Measurements from ENCODE around the gene CDK2AP2.

CDK2AP2 gene

DNA sequence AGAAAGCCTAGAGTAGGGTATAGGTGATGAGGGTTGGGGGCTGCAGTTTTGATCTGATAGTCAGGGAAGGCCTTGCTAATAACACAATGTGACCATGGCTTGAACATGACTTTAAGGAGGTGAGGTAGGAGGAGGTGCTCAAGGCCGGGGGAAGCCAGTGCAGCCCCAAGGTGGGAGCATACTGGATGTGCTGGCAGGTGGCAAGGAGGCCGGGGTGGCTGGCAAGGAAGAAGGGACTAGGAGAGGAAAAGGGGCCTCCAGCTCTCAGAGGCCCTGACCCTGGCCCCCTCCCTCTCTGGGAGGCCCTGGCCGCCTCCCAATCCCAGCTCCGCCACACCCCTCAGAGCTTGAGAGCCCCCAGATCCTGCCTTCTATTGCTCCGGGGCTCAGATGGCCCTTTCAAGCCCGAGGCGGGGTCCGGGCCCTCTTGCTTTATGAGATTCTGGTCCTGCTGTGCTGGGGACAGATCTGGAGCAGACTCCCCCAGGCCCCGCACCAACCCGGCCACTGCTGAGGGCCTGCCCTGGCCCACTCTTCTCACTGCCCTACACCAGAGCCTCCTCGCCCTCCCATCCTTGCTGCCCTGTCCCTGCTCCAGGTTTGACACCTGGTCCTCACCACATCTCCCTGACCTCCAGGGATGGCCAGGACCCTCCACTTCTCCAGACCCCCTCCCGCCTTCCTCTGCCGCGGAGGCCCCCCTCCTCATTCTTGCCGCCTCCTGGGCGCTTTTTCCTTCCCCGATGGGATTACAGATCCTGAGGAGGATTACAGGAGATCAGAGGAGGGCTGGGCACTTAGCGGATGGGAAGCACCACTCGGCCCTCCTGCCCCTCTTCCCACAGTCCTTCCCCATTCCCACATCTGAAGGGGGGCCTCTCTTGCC is 4.6 kb downstream of the CDK2AP2 start:
- no peak for DNase-seq

DNA sequence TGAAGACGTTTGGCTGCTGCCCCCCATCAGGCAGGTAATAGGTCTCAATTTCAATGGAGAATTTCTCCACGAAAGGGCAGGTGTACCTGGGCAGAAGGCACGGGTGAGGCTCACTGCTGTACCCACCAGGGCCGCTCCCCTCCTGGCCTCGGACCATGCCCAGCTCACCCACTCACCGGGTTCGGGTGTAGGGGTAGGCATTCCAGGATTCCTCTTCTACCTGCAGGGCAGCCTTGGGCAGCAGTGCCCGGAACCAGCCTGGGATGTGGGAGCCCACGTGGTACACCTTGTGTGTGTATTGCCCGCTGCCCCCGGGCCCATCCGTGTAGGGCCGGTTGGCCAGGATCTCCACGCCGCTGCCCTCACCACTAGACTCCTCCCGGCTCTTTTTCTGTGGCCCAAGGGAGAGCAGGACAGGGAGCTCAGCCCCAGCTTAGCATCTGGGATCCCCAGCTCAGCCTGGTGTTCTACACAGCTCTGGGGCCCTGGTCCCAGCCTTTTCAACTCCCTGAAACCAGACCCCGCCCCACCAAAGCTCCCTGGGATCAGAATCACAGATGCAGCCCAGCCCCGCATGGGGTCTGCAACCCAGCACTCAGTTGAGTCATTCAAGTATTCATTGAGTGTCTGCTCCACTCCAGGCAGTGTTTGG is 5.5 kb downstream of the CDK2AP2 start:
- no peak for DNase-seq

DNA sequence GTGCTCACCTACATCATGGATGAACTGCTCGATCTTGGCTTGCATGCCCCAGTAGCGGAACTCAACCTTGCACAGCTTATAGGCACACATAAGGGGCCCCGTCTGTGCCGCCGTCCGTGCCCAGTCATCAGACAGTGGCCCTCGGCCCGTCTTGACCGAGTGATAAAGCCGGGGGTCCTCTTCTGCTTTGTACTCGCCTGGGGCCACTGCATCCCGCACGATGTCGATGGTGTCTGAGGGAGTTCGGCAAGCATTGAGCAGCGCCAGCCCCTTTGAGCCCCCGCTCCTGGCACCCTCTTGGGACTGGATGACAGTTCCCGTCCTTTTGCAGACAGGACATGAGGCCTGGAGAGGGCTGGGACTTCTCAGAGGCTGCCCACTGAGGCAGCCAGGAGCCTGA is 6.1 kb downstream of the CDK2AP2 start:
- no peak for DNase-seq

DNA sequence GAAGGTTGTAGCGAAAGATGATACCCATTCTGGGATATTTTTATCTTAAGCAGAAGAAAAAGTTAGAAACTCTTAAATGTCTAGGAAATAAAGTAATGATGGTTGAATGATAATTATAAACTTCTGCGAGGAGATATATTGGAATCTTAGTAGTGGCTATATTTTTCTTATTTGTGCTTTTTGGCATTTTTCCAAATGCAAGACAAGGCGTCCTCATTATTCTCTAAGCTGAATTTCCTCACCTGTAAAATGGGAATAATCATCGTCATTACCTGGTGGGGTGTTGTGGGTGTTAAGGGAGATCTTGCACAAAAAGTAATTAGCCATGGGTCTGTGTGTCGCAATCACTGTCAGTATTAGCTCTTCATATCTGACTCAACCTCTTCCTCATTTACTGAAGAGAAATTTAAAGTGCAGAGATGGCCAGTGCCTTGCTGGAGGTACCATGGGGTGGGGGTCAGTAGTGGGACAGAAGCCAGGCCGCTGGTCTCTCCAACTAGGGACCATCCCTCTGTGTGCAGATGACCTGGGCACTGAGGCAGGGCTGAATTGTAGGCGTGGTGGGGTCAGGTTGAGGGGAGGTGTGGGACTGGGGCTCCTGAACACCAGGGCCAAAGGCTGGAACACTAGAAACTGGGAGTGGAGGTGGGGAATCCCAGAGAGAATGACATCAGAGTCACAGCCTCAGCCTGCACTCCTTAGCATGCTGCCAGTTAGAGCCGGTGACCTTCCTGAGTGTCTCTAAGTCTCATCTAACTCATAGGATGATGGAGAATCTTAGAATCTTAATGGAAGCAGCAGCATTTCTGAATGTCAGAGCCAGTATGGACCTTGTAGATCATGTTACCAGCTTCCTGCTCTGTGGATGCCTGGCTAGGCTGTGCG is 6.9 kb downstream of the CDK2AP2 start:
- DNase-seq: no peak

DNA sequence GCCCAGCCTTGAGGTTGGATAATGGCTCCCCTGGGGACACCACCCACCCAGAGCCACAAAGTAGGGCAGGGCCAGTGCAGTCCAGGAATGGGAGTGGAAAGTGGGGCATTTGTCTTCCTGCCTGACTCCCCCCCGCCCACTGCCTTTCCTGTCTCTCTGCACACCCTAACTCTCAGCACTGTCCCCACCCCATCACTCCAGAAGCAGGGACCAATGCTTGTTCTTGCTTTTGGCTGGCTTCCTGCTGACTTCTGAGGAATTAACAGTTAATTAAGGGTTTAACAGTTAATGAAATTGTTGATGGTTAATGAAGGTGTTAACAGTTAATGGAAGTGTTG is 7.5 kb downstream of the CDK2AP2 start:
- no peak for DNase-seq

DNA sequence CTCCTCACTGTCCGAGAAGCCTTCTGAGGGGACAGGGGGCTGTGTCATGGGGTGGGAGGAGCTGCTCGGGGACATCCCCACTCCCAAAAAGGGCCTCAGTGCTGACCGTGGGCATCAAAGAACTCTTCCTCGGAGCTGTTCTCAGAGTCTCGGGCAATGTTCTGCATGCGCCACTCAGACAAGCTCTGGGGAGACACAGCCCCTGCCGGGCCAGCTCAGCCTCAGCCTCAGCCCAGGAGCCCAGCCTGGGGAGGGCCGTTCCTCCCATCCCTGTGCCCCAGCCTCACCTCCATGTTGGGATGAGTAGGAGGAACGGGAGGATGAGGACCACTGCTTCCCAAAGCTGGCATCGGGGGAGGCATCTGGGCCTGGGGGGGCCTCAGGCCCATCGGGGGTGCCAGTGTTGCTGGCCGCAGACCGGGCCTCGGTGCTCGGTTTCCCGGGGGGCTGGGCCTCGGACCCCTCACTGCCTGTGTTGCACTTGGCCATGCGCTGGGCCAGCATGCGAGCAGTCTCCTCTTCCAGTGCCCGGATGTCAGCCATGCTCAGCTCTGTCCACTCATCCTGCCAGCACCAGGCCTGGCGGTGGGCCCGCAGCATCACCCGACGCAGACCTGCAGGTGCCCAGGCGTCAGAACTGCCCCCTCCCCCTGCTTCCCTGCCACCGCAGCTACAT is 8.0 kb downstream of the CDK2AP2 start:
- no peak for DNase-seq

DNA sequence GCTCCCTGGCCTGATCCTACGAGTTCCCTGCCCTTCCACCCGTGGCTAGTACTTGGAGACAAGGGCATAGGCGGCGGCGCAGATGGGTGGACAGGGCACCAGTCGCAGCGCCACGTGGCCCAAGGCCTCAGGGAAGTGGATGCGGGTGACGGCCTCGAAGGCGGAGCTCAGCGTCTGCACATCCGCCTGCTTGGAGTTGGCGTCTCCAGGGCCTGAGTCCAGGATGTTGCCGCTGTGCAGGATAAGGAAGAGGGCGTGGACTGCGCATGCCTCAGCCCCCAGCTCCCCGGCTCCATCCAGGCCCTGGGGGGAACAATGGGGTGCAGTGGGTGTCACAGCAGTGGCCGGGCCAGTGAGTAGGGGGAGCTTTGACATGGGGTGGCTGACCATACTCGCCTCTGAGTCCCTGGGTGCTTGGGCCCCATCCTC is 9.4 kb downstream of the CDK2AP2 start:
- no peak for DNase-seq

DNA sequence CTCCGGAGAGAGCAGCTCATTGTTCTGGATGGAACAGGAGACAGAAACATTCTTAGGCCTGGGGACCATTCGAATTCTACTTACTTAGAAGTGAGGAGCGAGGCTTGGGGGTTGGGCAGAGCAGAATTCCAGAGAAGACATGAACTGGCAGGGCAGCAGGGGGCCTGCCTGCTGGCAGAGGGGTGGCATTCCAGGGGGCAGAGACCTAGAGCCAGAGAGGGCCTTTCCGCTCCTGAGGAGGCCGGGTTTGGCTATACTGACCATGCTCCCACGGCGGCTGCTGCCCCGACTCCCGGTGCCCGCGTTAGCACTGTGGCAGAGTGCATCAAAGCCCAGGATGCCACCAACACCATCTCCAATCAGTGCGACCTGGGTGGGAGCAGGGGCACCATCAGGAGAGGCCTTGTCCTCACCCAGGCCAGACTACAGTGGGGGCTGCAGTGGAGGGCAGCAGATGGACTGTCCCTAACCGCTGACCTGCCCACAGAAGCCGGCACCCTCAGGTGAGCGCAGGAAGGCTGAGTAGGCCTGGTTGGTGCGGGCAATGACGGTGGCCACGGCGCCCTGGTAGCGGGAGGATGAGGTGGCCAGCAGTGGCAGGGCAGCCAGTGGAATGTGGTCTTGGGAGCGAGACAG is 10.2 kb downstream of the CDK2AP2 start:
- no peak for DNase-seq

DNA sequence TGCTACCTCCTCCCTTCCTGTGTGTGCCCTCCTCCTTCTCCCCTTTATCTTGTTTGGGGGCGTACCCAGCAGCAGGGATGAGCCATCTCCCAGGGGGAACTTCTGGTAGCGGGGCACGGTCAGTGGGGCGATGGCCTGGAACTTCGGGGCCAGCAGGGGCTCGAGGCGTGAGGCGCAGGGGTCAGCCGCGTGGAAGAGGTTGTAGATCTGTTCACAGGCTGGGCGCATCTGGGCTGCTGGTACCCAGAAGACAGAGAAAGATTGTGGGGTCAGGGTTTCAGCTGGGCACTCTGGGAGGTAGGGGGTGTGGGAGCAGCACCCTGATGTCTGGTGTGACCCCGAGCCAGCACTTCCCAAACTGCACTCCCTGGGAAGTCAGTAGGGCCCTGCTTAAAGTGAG is 11.8 kb downstream of the CDK2AP2 start:
- no peak for DNase-seq

DNA sequence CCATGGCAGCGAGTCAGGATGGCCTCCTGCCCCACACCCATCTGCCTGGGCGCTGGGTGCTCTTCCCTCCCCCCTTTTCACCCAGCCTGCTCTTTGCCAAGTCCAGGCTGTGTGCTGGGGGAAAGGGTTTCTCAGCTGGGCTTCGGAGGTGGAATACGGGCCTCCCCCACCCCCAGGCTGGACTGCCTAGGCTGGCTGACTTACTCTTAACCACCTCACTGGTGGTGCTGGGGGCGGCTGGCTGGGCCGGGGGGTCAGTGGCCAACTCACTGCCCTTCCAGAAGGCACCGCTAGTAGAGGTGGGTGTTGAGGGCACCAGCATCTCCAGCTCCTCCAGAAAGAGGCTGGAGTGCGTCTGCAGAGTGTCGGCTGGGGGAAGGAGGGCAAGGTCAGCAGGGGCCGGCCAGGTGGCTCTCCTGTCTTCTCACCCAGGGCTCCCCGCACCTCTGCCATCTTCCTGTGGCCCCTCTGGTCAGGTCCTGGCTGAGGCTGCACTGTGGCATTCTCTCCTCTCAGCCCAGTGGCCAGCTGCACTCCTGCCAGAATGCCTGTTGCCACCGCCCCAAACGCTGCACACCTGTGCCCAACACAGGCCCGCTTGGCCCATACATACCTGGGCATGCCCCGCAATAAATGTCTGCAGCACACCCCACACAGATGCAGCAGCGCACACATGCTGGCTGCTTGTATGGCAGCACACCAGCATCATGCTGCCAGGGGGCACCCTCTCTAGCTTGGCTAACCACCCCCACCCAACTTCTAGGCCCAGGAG is 12.5 kb downstream of the CDK2AP2 start:
- no peak for DNase-seq

DNA sequence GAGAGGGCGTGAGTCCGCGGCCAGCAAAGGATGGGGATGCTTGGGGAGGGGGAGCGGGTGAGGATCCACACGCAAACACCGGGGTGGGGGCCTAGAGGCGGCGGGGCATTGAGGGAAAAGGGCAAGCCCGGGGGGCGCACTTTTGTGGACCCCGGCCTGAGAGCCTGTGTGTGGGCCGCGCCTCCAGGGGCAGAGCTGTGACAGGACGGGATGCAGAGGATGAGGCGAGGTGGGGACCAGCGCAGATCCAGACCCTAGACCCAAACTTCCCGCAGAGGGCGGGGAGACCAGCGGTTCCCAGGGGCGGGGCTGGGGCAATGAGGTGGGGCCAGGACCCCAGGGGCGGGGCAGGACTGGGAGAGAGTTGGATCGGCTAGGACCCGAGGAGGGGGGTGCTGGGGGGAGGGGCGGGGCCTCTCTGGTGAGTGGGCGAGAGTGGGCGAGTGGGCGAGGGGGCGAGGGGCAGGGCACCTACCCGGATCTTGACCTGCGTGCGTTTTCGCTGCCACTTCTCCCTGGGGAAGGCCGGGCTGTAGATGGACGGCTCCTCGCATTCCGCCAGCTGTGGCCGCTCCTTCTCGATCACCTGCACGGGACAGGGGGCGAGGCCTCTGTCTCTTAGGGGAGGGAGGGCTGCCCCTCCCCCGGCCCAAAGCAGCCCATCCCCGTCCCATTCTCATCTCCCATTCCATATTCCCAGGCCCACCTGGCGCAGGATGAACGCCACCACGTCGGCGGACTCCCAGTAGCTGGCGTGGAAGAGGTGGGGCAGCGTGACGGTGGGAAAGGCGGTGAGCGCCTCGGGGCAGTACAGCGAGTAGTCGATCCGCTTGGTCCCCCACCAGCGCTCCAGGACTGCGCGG is 13.4 kb downstream of the CDK2AP2 start:
- DNase-seq: no peak

DNA sequence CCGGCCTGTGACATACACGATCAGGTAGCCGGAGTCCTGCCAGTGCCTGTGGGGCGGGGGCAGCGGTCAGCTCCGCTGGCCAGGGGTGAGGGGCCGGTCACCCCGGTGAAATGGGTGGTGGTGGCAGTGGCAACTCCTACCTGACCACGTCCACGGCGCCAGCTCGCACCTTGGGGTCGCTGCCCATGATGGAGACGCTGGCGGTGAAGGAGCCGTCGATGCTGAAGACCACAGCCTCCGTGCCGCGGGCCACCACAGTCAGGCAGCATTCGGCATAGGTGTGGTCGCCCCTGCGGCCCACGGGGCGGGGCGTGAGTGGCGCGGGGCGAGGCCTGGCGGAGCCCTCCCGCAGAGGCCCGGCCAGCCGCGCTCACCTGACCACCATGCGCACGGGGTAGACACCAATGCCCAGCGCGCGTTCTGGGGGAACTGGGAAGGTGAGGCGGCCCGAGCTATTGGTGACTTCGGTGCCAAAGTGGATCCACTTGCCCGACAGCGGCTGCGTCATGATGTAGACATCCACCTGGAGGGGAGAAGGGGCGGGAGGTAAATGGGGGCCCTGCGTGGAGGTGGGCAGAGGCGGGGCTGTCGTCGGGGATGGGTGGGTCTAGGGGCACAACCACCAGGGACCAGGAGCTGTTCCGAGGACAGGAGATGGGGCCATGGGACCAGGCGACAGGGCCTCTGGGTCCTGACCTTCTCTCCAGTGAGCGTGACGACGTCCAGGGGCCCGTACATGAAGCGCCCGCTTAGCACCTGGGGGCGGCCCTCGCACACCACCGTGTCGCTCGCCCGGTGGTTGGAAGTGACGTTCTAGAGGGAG is 14.2 kb downstream of the CDK2AP2 start:
- DNase-seq: no peak

DNA sequence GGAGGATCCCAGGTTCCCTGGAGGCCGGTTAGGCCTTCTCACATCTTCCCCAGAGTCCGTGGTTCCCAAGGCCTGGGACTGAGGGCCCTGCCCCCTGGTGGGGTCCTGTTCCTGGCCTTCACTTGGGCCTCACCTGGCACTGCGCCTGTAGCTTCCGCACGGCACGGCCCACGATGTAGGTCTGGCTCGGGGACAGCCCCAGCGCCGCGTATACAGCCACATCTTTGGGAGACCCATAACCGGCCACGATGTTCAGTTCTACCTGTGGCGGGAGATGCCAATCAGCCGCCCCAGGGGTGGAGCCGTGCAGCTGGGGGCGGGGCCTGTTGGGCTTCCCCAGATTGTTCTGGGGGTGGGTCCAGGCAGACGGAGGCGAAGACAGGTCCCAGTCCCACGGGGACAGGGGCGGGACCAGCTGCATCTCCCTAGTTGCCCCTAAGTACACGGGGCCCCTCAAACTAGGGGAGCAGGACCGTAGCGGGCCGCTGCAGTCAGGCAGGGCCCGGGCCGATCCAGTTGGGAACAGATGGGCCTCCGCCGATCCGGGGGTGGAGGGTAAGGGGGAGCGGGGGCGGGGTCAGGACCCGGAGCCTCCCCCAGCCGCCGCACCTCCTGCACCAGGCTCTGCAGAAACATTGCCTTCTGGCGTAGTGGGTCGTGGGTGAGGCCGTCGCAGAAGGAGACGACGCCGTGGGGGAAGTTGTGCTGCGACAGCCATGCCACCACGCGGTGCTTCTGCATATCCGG is 15.0 kb downstream of the CDK2AP2 start:
- DNase-seq: no peak

DNA sequence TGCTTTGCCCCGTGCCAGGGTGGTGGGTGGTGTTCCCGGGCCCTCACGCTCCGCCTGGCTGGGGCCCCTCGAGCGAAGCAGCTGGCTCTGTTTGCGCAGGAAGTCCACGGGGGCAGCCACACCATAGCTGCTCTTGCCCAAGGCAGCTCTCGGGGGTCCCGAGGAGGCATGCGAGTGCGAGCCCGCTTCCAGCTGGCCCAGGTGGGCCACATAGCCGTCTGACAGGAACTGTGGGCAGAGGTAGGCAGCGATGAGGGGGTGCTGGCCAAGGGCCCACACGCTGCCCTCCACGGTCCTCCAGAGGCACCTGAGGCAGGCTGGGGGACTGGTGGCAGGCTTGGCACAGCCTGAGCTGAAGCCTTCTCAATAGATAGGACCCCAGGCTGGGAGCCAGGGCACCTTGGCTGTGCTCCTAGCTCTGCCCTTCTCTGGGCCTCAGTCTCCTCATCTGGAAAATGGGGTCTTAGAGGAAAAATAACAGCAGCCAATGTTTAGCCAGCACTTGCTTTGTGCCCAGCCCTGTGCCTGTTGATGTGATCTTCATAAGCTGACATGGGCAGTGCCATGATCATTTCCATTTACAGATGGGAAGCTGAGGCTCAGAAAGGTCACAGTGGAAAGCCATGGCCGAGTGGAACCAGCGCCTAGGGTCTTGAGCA is 15.8 kb downstream of the CDK2AP2 start:
- no peak for DNase-seq

DNA sequence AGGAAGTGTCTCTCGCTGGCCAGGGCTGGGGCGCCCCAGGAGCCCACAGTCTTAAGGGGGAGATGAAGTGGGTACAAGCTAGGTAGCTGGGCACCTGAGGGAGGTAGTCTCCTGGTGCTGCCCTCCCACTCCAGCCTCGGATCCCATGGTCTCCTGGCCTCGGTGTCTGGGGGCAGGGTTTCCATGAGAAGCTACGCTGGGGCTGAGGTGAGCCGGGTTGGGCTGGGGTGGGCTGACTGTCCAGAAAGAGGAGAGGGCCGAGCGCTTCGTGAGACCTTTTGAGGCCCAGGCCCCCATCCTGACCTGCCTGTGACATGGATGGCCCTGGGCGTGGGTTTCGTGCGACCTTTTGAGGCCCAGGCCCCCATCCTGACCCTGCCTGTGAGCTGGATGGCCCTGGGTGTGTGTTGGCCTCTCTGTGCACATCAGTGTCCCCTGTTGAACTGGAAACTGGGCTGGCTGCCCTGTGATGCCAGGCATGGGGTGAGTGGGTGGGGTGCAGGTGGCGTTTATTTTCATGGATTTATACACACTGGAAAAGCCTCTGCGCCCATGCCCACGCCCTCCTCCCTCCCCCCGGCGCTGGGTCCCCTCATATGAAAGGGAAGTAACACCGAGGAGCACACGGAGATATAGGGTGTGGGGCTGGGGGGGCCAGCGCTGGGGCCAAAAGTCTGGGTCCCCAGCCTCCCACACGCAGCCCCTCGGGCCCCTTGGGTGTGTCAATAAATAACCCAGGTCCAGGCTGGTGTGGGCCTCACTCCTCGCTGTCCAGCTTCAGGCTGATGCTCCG is 16.5 kb downstream of the CDK2AP2 start:
- DNase-seq: no peak

DNA sequence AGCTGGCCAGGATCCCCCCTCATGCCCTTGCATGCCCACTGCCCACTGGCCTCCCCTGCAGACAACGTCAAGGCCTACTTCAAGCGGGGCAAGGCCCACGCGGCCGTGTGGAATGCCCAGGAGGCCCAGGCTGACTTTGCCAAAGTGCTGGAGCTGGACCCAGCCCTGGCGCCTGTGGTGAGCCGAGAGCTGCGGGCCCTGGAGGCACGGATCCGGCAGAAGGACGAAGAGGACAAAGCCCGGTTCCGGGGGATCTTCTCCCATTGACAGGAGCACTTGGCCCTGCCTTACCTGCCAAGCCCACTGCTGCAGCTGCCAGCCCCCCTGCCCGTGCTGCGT is 17.3 kb downstream of the CDK2AP2 start:
- DNase-seq: no peak

DNA sequence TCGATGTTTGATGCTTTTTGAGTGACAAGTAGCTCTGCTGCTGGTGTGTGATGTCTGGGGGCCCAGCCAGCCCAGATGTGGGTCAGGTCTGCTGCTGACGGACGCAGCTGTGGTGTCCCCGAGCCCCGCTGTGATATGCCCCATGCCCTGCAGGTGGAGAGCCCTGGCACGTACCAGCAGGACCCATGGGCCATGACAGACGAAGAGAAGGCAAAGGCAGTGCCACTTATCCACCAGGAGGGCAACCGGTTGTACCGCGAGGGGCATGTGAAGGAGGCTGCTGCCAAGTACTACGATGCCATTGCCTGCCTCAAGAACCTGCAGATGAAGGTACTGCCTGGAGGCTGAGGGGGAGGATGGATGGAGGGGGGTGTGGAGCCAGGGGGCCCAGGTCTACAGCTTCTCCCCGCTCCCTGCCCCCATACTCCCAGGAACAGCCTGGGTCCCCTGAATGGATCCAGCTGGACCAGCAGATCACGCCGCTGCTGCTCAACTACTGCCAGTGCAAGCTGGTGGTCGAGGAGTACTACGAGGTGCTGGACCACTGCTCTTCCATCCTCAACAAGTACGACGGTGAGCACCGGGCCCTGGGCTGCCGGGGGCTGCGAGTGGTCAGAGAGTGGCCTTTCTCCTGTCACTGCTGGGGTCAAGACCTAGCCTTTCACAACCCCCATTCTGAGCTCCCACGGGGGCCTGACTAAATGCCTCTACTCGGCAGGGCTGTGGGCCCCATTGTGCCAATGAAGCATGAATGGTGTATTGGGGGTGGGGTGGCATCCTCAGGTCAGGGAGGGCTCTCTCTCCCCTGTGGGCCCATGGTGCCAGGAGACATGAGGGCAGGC is 17.9 kb downstream of the CDK2AP2 start:
- DNase-seq: no peak

All from T-helper 9 cell (primary cell).